Fibroblast of mammary gland (primary cell): ENCODE results near the gene HSPA12A.

ENCODE experiments used
- DNase-seq: peaks from one replicate; pipeline ENCODE4 v3.0.0-alpha.2; 2010; ENCODE audit warnings: low read depth
- H3K4me3 ChIP-seq: 2 replicates; pipeline ENCODE4 v1.5.1; 2011; ENCODE audit warnings: low read depth, mild to moderate bottlenecking, low read length, moderate library complexity; ENCODE audit not compliant: control insufficient read depth
- TF ChIP-seq, protein P1 (sequence below): conservative IDR thresholded peaks from 2 replicates; pipeline ENCODE4 v1.5.1; 2011; ENCODE audit warnings: low read depth, low read length, inconsistent platforms; ENCODE audit not compliant: control insufficient read depth, insufficient read depth

Gene HSPA12A

GRCh38 chr10:116718058-116718457 is 24.3 kb downstream of the HSPA12A start:
- TF ChIP-seq, protein P1, sequence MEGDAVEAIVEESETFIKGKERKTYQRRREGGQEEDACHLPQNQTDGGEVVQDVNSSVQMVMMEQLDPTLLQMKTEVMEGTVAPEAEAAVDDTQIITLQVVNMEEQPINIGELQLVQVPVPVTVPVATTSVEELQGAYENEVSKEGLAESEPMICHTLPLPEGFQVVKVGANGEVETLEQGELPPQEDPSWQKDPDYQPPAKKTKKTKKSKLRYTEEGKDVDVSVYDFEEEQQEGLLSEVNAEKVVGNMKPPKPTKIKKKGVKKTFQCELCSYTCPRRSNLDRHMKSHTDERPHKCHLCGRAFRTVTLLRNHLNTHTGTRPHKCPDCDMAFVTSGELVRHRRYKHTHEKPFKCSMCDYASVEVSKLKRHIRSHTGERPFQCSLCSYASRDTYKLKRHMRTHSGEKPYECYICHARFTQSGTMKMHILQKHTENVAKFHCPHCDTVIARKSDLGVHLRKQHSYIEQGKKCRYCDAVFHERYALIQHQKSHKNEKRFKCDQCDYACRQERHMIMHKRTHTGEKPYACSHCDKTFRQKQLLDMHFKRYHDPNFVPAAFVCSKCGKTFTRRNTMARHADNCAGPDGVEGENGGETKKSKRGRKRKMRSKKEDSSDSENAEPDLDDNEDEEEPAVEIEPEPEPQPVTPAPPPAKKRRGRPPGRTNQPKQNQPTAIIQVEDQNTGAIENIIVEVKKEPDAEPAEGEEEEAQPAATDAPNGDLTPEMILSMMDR: no peak
- DNase-seq: no peak
- no peak overlapping the region for H3K4me3 ChIP-seq

DNA sequence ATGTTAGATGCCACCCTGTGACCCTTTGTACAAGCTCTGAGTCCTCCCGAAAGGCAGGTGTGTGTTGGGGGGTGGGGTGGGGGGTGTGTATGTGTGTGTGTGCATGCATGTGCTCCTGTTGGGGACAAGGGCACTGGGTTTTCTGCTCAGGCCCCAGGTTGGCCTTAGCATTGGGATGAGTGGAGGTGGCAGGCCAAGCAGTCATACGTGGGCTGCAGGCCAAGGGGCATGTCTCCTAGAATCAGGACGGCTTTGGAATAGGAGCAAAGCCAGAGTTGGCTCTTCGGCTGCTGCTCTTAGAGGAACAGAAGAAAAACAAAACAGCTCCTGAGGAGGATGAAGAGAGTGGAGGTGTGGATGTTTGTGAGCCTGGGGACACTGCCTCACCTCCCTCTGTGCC is 26.0 kb downstream of the HSPA12A start:
- H3K4me3 ChIP-seq: no peak overlapping the region
- TF ChIP-seq, protein P1: no peak
- no peak for DNase-seq

DNA sequence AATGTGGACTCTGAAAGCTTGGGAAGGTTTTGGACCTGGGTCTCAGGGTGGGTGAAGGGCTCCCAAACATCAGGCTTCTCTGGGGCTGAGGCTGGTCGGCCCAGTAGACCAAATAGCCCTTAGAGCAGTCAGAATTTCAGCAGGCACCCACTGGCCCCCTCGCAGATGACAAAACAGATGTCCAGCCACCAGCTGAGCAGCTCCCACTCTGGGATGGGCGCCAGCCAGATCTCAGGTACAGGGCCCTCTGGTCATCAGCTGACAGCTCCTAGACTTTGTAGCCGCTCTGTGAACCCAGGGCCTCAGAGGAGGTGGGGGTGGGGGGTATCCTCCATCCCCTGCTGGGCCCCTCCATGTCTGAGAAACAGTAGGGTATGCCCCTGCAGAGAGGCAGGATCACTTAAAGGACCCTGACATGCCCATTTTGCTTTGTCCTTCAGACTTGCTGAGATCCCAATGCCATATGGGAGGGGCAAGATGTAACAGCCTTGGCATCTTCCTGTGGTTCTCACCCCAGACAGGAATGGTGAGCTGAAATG is 26.5 kb downstream of the HSPA12A start:
- H3K4me3 ChIP-seq: no peak overlapping the region
- TF ChIP-seq, protein P1: no peak
- DNase-seq: no peak

DNA sequence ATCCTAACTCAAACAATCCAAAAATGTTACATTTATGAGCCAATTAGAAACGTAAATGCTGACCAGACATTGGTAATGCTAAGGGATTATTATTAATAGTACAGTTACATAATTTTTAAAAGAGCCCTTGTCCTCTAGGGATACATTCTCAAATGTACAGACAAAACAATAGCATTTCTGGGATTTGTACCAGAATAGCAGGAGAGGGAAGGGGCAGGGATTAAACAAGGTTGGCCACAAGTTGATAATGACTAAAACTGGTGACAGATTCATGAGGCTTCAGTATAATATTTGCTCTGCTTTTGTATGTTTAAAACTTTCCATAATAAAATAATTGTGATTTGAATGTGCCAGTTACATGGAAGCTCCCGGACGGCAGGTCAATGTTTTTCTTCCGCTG is 27.0 kb downstream of the HSPA12A start:
- no peak for DNase-seq
- TF ChIP-seq, protein P1: no peak
- H3K4me3 ChIP-seq: no peak overlapping the region

DNA sequence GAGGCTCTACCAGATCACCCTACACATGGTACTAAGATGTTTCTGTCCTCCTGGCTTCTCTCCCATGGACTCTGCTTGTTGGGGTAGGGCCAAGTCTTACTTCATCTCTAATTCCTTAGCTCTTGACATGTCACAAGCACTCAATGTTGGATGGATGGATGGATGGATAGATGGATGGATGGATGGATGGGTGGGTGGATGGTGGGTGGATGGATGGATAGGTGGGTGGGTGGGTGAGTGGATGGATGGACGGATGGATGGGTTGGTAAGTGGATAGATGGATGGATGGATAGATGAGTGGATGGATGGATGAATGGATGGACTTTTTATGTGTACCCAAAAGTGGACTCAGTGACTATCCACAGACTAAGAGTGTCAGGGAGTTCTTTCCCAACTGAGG is 28.5 kb downstream of the HSPA12A start:
- peak; percentile 25 for DNase-seq

GRCh38 chr10:116712989-116713543 is 29.3 kb downstream of the HSPA12A start:
- TF ChIP-seq, protein P1: no peak
- no peak for DNase-seq

More for the DNA sequence above, 28.5 kb downstream of the HSPA12A start:
- TF ChIP-seq, protein P1: no peak
- H3K4me3 ChIP-seq: no peak overlapping the region

More at GRCh38 chr10:116712989-116713543, 29.3 kb downstream of the HSPA12A start:
- H3K4me3 ChIP-seq: no peak overlapping the region
